Keratinocyte (primary cell): ENCODE measurements around the gene URB2. TPM values are rescaled to one million over a fixed set of nuclear protein-coding genes. Genes with fewer than 3 reads are reported as not detected.

Experiments used
- DNase-seq: peaks from one replicate; pipeline ENCODE4 v3.0.0-alpha.2; 2011; ENCODE audit warnings: low read depth, missing footprints, low spot score
- FAIRE-seq: peaks from 2 replicates; lab custom pipeline; 2011; peaks lifted over from hg19 to GRCh38; lab: Jason Lieb, UNC
- H2AFZ ChIP-seq: 2 replicates; pipeline ENCODE4 v1.6.0; 2012; ENCODE audit warnings: low read length, control low read depth, inconsistent platforms; ENCODE audit not compliant: control insufficient read depth
- H3K27ac ChIP-seq: 2 replicates; pipeline ENCODE4 v1.5.1; 2011; ENCODE audit warnings: low read length; ENCODE audit not compliant: control insufficient read depth, insufficient read depth
- H3K27me3 ChIP-seq: 3 replicates; pipeline ENCODE4 v1.6.0; 2011; ENCODE audit warnings: low read length; ENCODE audit not compliant: control insufficient read depth, insufficient read depth; ENCODE audit errors: extremely low read depth
- H3K36me3 ChIP-seq, 2 experiments: 2 replicates in 1 of 2; 3 replicates in 1 of 2; pipeline ENCODE4 v1.5.1; 2011; ENCODE audit warnings: low read length in 2 of 2, mild to moderate bottlenecking in 1 of 2; ENCODE audit not compliant: control insufficient read depth in 2 of 2, insufficient read depth in 2 of 2; ENCODE audit errors: extremely low read depth in 1 of 2
- H3K4me1 ChIP-seq: 3 replicates; pipeline ENCODE4 v1.5.1; 2011; ENCODE audit warnings: low read length; ENCODE audit not compliant: control insufficient read depth, insufficient read depth; ENCODE audit errors: extremely low read depth
- H3K4me2 ChIP-seq: 3 replicates; pipeline ENCODE4 v1.6.0; 2011; ENCODE audit warnings: low read depth, low read length; ENCODE audit not compliant: control insufficient read depth, insufficient read depth; ENCODE audit errors: extremely low read depth
- H3K4me3 ChIP-seq, 3 experiments: fragments of 200-600 bp in 1 of 3; sonication (generic) in 1 of 3; 2 replicates in 2 of 3; 3 replicates in 1 of 3; pipeline ENCODE4 v1.5.1; 2011 to 2016; ENCODE audit warnings: low read length in 3 of 3, mild to moderate bottlenecking in 3 of 3, control low read depth in 2 of 3, inconsistent platforms in 1 of 3, low read depth in 1 of 3, mixed read lengths in 1 of 3, mixed run types in 1 of 3, moderate library complexity in 1 of 3; ENCODE audit not compliant: control insufficient read depth in 2 of 3, insufficient read depth in 2 of 3; ENCODE audit errors: extremely low read depth in 1 of 3
- H3K79me2 ChIP-seq: 2 replicates; pipeline ENCODE4 v1.6.0; 2012; ENCODE audit warnings: low read length; ENCODE audit not compliant: control insufficient read depth, insufficient read depth
- H3K9ac ChIP-seq: 3 replicates; pipeline ENCODE4 v1.6.0; 2011; ENCODE audit warnings: low read length; ENCODE audit not compliant: control insufficient read depth, insufficient read depth; ENCODE audit errors: extremely low read depth
- H3K9me1 ChIP-seq: 3 replicates; pipeline ENCODE4 v1.6.0; 2011; ENCODE audit warnings: low read length; ENCODE audit not compliant: control insufficient read depth, insufficient read depth; ENCODE audit errors: extremely low read depth
- H3K9me3 ChIP-seq: 2 replicates; pipeline ENCODE4 v1.5.1; 2012; ENCODE audit warnings: low read depth, low read length; ENCODE audit not compliant: control insufficient read depth
- H4K20me1 ChIP-seq: 3 replicates; pipeline ENCODE4 v1.6.0; 2011; ENCODE audit warnings: low read length; ENCODE audit not compliant: control insufficient read depth, insufficient read depth; ENCODE audit errors: extremely low read depth
- CTCF ChIP-seq, 3 experiments: IDR thresholded peaks in 1 of 3; conservative IDR thresholded peaks in 1 of 3; optimal IDR thresholded peaks in 1 of 3; 2 replicates in 2 of 3; 3 replicates in 1 of 3; pipeline versions ENCODE3 to v1.5.1; 2011; ENCODE audit warnings: low read length in 3 of 3, mild to moderate bottlenecking in 3 of 3, moderate library complexity in 2 of 3, control low read depth in 1 of 3, inconsistent platforms in 1 of 3; ENCODE audit not compliant: insufficient read depth in 2 of 3; ENCODE audit errors: extremely low read depth in 1 of 3
- EZH2 ChIP-seq: IDR thresholded peaks from one replicate; pipeline ENCODE4 v1.6.1; 2012; ENCODE audit warnings: inconsistent platforms, mild to moderate bottlenecking, low read length, moderate library complexity
- dilution Hi-C: fragments of 300-500 bp; cut with MboI; formaldehyde crosslinking; loops from one replicate; pipeline ENCODE4 v1.7.0; 2020; ENCODE audit warnings: low sequenced_read_pairs; ENCODE audit not compliant: extremely low pct_ligation_motif_present
- polyA plus RNA-seq, 5 experiments: library from polyadenylated mRNA; depleted of rRNA in 3 of 5; stranded (reverse) in 3 of 5; stranded (forward) in 1 of 5; unstranded in 1 of 5; fragments of >200 nt; gene quantifications; 1 replicate in 1 of 5; 2 replicates in 3 of 5; 3 replicates in 1 of 5; pipeline versions ENCODE4 v1.2.1 to v1.2.3, GENCODE V29; 2011 to 2012; ENCODE audit warnings: missing spikeins in 2 of 5, low read depth in 1 of 5, low replicate concordance in 1 of 5

Gene URB2
- polyA plus RNA-seq, 1 donor (not counting 4 experiments of a cell fraction or from before 2014, with no cell fraction given), result 8.5 TPM

- Histone ChIP-seq H3K27ac (no peak overlapping the region), H2AFZ (no peak overlapping the region), H3K9ac (no peak overlapping the region), H3K4me2 (no peak overlapping the region), H3K79me2 (no peaks in the 10 kb centered on the region), H3K36me3 (no peaks in the 10 kb centered on the region), H3K9me1 (no peaks in the 10 kb centered on the region), H3K4me1 (no peaks in the 10 kb centered on the region), H3K9me3 (no peaks in the 10 kb centered on the region), H3K4me3 (no peak overlapping the region), H3K27me3 (no peaks in the 10 kb centered on the region), H4K20me1 (no peaks in the 10 kb centered on the region)
- no peak for DNase-seq
- FAIRE-seq, result no peak
- TF ChIP-seq EZH2 (no peak), CTCF (optimal IDR thresholded peaks at IDR 0.05 in 1 of 3, IDR thresholded peaks at IDR 0.05 in 1 of 3, conservative IDR thresholded peaks at IDR 0.05 in 1 of 3; ENCODE audit: extremely low read depth in 1 of 3, insufficient read depth in 2 of 3, low read length in 3 of 3) (no peak)
- dilution Hi-C loops, result no loop called here
These were observed 83.5 kb downstream of the URB2 start for GRCh38 chr1:229709500-229710013.

Other genes starting within 250 kb of the URB2 start
- gene ACTA1, start 192.2 kb upstream of the URB2 start, polyA plus RNA-seq, result 0.05 to 0.09 TPM (median 0.05 TPM) in 3 replicates
- gene NUP133, start 117.9 kb upstream of the URB2 start, polyA plus RNA-seq, result 16.8 to 25.2 TPM (median 22.2 TPM) in 3 replicates
- 8.8 to 14.3 TPM (median 10.8 TPM) in 3 replicates for gene ABCB10, start 67.5 kb upstream of the URB2 start, polyA plus RNA-seq
- 22.2 to 28.9 TPM (median 23.7 TPM) in 3 replicates for gene TAF5L, start 125 bp upstream of the URB2 start, polyA plus RNA-seq